GM18519 (cell line): ENCODE data around the gene BTBD1.
A peak's percentile ranks its signal among the peaks of the same experiment; 100 is the strongest.
"Not testable (repeated sequence)": the region's sequence is repeated elsewhere in the genome, so short reads cannot be mapped to it uniquely, and the experiment has no call there.

Experiments used
- ATAC-seq: cut with Tn5 transposase; IDR thresholded peaks from one replicate; pipeline ENCODE4 v1.9.1; 2021; ENCODE audit warnings: mild to moderate bottlenecking, moderate library complexity; ENCODE audit not compliant: unreplicated experiment, low FRiP score

BTBD1 gene

DNA sequence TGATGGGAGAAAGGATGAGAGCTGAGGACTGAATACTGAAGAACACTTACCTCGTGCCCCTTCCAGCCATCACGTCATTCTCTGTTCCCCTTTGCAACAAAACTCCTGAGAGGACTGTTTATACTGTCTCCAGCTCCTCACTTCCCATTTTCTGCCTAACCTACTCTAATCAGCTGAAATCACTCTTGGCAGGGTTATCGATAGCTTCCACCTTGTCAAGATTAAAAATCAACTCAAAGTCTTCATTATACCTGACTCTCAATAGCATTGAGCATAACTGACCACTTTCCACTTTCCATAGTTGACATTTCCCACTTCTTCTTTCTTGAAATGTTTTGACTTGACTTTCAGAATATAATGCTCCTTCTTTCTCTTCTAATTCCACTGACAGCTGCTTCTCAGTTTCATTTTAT lies 4.3 kb downstream of the BTBD1 start:
- no peak for ATAC-seq

GRCh38 chr15:83061680-83062079 lies 5.4 kb downstream of the BTBD1 start:
- no peak for ATAC-seq

DNA sequence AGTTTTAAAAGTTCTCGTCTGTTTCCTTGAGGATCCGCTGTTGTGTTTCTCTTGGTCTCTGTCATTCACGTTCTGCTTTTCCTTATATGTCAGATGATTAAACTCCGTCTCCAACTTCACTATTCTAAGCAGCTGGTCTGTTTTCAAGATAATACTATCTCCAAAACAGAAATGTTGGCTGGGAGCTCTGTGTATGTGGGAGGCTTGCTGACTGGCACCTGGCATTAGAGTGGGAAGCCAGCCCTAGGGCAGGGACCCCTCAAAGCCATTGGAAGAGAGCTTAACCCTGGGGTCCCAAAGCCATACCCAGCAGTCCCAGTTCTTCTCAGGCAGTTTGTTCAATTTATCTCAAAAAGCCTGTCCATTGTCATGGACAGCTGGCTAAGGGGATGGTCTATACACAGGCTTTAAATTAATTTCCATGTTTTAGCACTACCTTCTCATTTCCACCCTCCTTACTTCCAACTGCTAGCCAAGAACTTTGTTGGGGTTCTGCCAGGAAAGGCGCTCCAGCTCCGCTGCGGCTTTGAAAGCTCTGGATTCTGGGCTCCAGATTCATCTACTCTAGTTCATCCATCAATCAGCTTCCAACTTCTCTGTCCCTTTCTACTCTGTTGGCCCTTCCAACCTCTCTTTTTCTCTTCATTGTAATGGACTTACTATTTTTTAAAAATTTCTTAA lies 9.2 kb downstream of the BTBD1 start:
- no peak for ATAC-seq

DNA sequence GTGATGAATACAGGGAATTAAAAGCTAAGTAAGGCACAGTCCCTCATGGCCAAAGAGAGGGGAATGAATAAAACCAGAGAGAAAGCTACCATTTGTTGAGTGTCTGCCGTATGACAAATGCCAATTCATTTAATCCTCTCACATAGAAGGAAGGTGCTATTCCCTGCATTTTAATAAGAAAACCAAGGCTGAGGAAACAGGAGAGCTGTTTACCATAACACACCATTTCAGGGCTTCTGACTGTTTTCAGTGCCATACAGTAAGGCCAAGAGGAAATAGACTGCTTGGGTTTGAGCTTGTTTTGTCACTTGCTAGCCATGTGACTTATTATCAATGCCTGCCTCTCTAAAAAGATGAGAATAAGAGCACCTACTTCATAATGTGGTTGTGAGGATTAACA lies 10.1 kb downstream of the BTBD1 start:
- ATAC-seq, result no peak

GRCh38 chr15:83053151-83053550 lies 13.9 kb downstream of the BTBD1 start:
- ATAC-seq, result no peak

- ATAC-seq, result no peak
Measured at GRCh38 chr15:83046558-83047127, 20.4 kb downstream of the BTBD1 start.

DNA sequence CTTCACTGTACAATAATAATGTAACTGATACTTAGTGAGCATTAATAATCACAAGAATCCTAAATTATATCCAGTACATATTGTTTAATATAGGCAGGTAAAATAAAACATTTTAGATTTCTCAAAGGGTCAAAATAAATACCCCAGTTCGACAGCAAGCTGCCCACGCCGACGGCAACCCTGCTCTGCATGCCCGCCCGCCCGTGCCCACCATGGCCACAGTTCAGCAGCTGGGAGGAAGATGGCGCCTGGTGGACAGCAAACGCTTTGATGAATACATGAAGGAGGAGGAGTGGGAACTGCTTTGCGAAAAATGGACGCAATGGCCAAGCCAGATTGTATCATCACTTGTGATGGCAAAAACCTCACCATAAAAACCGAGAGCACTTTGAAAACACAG lies 22.9 kb downstream of the BTBD1 start:
- ATAC-seq, result no peak

- no peak for ATAC-seq
Measured at GRCh38 chr15:83039206-83039605, 27.8 kb downstream of the BTBD1 start.

GRCh38 chr15:83036253-83036652 lies 30.8 kb downstream of the BTBD1 start:
- ATAC-seq, result no peak

DNA sequence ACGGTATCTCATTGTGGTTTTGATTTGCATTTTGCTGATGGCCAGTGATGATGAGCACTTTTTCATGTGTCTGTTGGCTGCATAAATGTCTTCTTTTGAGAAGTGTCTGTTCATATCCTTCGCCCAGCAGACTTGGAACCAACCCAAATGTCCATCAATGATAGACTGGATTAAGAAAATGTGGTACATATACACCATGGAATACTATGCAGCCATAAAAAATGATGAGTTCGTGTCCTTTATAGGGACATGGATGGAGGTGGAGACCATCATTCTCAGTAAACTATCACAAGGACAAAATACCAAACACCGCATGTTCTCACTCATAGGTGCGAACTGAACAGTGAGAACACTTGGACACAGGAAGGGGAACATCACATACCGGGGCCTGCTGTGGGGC lies 35.8 kb downstream of the BTBD1 start:
- not testable (repeated sequence) for ATAC-seq

DNA sequence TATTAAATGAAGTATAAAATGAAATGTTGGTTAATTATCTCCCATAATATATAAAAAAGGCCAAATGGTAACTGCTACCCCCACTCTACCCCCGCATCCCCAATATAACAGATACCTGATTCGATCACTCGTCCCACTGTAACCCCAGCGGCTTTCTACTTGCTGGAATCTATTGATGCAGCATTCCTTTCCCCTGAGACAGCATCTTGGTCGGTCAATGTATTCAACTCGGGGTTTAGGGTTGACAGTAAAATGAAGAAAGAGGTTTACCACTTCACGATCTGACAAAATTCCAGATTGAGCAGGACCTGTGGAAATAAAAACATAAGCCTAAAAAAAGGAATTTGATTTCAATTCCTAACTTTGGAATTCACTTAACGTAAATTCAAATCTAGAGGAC lies 37.0 kb downstream of the BTBD1 start:
- ATAC-seq, result no peak

DNA sequence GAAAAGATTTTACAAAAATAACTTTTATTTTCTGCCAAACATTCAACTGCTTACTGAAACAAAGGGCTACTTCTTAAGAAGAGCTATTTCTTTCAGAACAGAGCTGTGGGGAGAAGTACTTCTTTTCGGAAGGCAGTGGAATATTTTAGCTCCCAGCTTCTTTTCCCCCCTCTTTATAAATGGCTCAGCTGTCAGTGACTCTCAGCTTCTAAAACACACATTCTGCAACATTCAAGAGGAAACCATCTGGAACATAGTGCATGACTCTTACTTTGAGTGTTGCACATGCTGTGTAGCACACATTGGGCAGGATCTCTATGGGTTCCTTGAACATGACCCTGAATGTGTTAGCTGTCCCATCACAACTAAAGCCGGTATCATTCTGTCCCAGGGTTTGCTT lies 48.6 kb downstream of the BTBD1 start:
- ATAC-seq, result no peak

DNA sequence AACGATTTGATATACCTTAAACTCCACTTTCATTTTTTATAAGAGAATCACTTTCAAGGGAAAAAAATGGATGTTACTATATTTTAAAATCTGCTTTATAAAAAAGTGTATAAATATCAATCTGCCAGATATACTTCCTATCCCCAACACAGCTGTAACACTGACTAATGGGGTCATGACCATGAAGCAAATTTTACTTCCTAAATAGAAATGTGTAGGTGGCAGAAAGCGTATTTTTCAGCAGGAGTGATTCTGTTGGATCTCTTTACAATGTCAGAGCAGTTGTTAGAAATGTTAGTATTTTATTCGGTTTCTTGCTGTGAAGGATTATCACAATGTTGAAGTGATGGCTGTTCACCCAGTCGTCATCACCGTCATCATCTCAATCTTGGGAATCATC lies 50.1 kb downstream of the BTBD1 start:
- ATAC-seq, result no peak

DNA sequence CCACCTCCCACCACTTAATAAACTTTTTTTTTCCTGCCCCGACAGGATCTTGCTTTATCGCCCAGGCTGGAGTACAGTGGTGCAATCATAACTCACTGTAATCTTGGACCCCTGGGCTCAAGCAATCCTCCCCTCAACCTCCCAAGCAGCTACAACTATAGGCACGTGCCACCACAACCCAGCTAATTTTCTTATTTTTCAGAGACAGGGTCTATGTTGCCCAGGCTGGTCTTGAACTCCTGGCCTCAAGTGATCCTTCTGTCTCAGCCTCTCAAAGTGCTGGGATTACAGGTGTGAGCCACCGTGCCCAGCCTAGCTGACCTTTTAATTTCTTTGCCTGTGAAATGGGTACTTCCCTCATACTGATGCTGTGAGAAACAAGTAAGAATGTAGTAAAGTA lies 51.7 kb downstream of the BTBD1 start:
- ATAC-seq, result no peak

- ATAC-seq, result no peak
Measured at GRCh38 chr15:83014205-83014653, 52.8 kb downstream of the BTBD1 start.

- no peak for ATAC-seq
Measured at GRCh38 chr15:83012636-83013035, 54.4 kb downstream of the BTBD1 start.

- no peak for ATAC-seq
Measured at GRCh38 chr15:83012076-83012426, 55.0 kb downstream of the BTBD1 start.

GRCh38 chr15:83011271-83012075 lies 55.6 kb downstream of the BTBD1 start, which contains the start of gene C15orf40:
TSS of gene C15orf40 (minus strand) at chr15:83011639. CDS start at chr15:83011607, 32 bp downstream.
- ATAC-seq, result peak; percentile 66

- ATAC-seq, result peak; percentile 49
Measured at GRCh38 chr15:83010709-83011270, 56.3 kb downstream of the BTBD1 start.

- not testable (repeated sequence) for ATAC-seq
Measured at GRCh38 chr15:83000672-83001031, 66.4 kb downstream of the BTBD1 start.

GRCh38 chr15:82999905-83000671 lies 67.0 kb downstream of the BTBD1 start:
- ATAC-seq, result peak; percentile 67
